ENCODE results near the gene SEMA7A.
"Not testable (repeated sequence)": the region's sequence is repeated elsewhere in the genome, so short reads cannot be mapped to it uniquely, and the experiment has no call there.

DNA sequence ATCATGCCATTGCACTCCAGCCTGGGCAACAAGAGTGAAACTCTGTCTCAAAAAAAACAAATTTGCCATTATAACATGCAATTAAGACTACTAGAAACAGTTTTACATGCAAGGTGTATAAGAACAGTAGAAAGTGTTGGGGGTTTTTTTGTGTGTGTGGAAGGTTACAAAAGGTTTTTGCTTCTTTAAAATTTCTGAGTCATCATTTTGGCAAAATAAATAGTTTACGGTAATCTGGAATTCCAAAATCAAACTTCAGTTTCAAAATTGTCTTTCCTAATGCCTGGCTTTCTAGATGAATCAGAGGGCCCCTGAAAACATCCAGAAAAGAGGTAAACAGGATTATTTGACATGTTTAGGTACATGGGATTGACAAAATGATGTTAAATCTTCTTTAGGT lies 72.9 kb downstream of the SEMA7A start:
- TF ChIP-seq, protein P1, sequence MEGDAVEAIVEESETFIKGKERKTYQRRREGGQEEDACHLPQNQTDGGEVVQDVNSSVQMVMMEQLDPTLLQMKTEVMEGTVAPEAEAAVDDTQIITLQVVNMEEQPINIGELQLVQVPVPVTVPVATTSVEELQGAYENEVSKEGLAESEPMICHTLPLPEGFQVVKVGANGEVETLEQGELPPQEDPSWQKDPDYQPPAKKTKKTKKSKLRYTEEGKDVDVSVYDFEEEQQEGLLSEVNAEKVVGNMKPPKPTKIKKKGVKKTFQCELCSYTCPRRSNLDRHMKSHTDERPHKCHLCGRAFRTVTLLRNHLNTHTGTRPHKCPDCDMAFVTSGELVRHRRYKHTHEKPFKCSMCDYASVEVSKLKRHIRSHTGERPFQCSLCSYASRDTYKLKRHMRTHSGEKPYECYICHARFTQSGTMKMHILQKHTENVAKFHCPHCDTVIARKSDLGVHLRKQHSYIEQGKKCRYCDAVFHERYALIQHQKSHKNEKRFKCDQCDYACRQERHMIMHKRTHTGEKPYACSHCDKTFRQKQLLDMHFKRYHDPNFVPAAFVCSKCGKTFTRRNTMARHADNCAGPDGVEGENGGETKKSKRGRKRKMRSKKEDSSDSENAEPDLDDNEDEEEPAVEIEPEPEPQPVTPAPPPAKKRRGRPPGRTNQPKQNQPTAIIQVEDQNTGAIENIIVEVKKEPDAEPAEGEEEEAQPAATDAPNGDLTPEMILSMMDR (IDR thresholded peaks at IDR 0.05; ENCODE audit: low read depth, low read length) = not testable (repeated sequence)
- not testable (repeated sequence) for TF ChIP-seq EZH2phosphoT487 (IDR thresholded peaks at IDR 0.05; ENCODE audit: low read depth)

Measured in OCI-LY3 (cell line).